GM20000 (cell line): ENCODE data around the gene PATL1.

Experiments used
- DNase-seq: peaks from one replicate; pipeline ENCODE4 v3.0.0; 2012; ENCODE audit warnings: low spot score
- CTCF ChIP-seq: IDR thresholded peaks from 2 replicates; pipeline ENCODE4 v1.5.1; 2012; ENCODE audit warnings: mild to moderate bottlenecking, control low read depth; ENCODE audit errors: extremely low read depth, missing control alignments

PATL1 gene

GRCh38 chr11:59625703-59626102, 43.1 kb downstream of the PATL1 start:
- TF ChIP-seq CTCF, result no peak
- no peak for DNase-seq

- no peak for DNase-seq
- TF ChIP-seq CTCF, result no peak
These were observed 51.0 kb downstream of the PATL1 start for GRCh38 chr11:59617876-59618275.

GRCh38 chr11:59616396-59616982, 52.3 kb downstream of the PATL1 start:
- no peak for TF ChIP-seq CTCF
- no peak for DNase-seq

- no peak for TF ChIP-seq CTCF
- peak; percentile 99 for DNase-seq
These were observed 53.0 kb downstream of the PATL1 start, which contains the start of gene OSBP for GRCh38 chr11:59615637-59616395. TSS of gene OSBP (minus strand) at chr11:59615774. CDS start at chr11:59615664, 110 bp downstream.

- no peak for TF ChIP-seq CTCF
- DNase-seq, result peak; percentile 47
These were observed 53.7 kb downstream of the PATL1 start for GRCh38 chr11:59615120-59615636.

- no peak for TF ChIP-seq CTCF
- DNase-seq, result no peak
These were observed 54.3 kb downstream of the PATL1 start for GRCh38 chr11:59614277-59615119.
